RPMI7951 (cell line): Measurements from ENCODE around the gene GRIN2C. TPM values are rescaled to one million over a fixed set of nuclear protein-coding genes. Genes with fewer than 3 reads are reported as not detected.

Experiments used
- DNase-seq: peaks from one replicate; pipeline ENCODE4 v3.0.0-alpha.2; 2012; ENCODE audit warnings: low read depth
- total RNA-seq: library from RNA; depleted of rRNA; stranded (reverse); fragments of >200 nt; shearing (Covaris generic); gene quantifications from 2 replicates; pipeline ENCODE4 v1.2.3, GENCODE V29; 2014

GRIN2C gene
- total RNA-seq, 1 experiment from 2014 or later = not detected

- DNase-seq = no peak
Observed at GRCh38 chr17:74864297-74864865, 4.7 kb upstream of the GRIN2C start.

GRCh38 chr17:74863420-74864296, 4.0 kb upstream of the GRIN2C start:
- no peak for DNase-seq

GRCh38 chr17:74862919-74863318, 3.2 kb upstream of the GRIN2C start:
- DNase-seq = no peak

- peak; percentile 25 for DNase-seq
Observed at GRCh38 chr17:74862108-74862901, 2.6 kb upstream of the GRIN2C start.

- DNase-seq = no peak
Observed at GRCh38 chr17:74861662-74862107, 2.0 kb upstream of the GRIN2C start.

- no peak for DNase-seq
Observed at GRCh38 chr17:74860872-74861661, 1.4 kb upstream of the GRIN2C start.

- DNase-seq = no peak
Observed at GRCh38 chr17:74860229-74860871, 665 bp upstream of the GRIN2C start.

- DNase-seq = no peak
Observed at GRCh38 chr17:74858672-74859458, 820 bp downstream of the GRIN2C start.

- no peak for DNase-seq
Observed at GRCh38 chr17:74857191-74857590, 2.5 kb downstream of the GRIN2C start.

GRCh38 chr17:74856112-74856511, 3.6 kb downstream of the GRIN2C start:
- no peak for DNase-seq

- DNase-seq = no peak
Observed at GRCh38 chr17:74855323-74855722, 4.4 kb downstream of the GRIN2C start.

- no peak for DNase-seq
Observed at GRCh38 chr17:74854792-74855191, 4.9 kb downstream of the GRIN2C start.

GRCh38 chr17:74853669-74854068, 6.0 kb downstream of the GRIN2C start:
- no peak for DNase-seq

GRCh38 chr17:74853048-74853397, 6.7 kb downstream of the GRIN2C start:
- no peak for DNase-seq

GRCh38 chr17:74852237-74853047, 7.2 kb downstream of the GRIN2C start:
- no peak for DNase-seq

- no peak for DNase-seq
Observed at GRCh38 chr17:74851612-74852236, 8.0 kb downstream of the GRIN2C start.

GRCh38 chr17:74850914-74851313, 8.8 kb downstream of the GRIN2C start:
- no peak for DNase-seq

- no peak for DNase-seq
Observed at GRCh38 chr17:74850310-74850709, 9.4 kb downstream of the GRIN2C start.
